ENCODE results near the gene GPC1. TPM values are rescaled to one million over a fixed set of nuclear protein-coding genes. Genes with fewer than 3 reads are reported as not detected.

The GPC1 gene
- total RNA-seq, 4 donors from 2014 or later = 34.1 to 80.4 (median 53.3) TPM

DNA sequence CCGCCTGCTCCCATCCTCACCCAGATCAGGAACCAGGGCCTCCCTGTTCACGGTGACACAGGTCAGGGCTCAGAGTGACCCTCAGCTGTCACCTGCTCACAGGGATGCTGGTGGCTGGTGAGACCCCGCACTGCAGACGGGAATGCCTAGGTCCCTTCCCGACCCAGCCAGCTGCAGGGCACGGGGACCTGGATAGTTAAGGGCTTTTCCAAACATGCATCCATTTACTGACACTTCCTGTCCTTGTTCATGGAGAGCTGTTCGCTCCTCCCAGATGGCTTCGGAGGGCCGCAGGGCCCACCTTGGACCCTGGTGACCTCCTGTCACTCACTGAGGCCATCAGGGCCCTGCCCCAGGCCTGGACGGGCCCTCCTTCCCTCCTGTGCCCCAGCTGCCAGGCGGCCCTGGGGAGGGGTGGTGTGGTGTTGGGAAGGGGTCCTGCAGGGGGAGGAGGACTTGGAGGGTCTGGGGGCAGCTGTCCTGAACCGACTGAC, 31.7 kb downstream of the GPC1 start:
- no peak for TF ChIP-seq CTCF (IDR thresholded peaks at IDR 0.05; ENCODE audit: low read depth)

DNA sequence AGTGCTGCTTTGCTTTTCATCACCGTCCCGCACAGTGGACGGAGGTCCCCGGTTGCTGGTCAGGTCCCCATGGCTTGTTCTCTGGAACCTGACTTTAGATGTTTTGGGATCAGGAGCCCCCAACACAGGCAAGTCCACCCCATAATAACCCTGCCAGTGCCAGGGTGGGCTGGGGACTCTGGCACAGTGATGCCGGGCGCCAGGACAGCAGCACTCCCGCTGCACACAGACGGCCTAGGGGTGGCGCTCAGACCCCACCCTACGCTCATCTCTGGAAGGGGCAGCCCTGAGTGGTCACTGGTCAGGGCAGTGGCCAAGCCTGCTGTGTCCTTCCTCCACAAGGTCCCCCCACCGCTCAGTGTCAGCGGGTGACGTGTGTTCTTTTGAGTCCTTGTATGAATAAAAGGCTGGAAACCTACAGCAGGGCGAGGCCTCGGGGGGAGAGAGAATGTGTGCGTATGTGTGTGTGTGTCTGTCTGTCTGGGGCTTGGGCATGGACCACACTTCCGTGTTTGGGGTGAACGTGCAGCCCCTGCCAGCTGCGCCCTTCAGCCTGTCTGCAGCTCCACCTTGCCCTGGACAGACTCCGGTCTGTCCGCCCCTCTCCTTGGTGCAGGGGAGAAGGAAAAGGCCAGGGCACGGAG, 32.3 kb downstream of the GPC1 start:
- no peak for TF ChIP-seq CTCF (IDR thresholded peaks at IDR 0.05; ENCODE audit: low read depth)

GRCh38 chr2:240468303-240469238, 33.1 kb downstream of the GPC1 start:
- TF ChIP-seq CTCF (IDR thresholded peaks at IDR 0.05; ENCODE audit: low read depth) = no peak

GRCh38 chr2:240469239-240469636, 33.8 kb downstream of the GPC1 start:
- no peak for TF ChIP-seq CTCF (IDR thresholded peaks at IDR 0.05; ENCODE audit: low read depth)

GRCh38 chr2:240469740-240470139, 34.3 kb downstream of the GPC1 start:
- TF ChIP-seq CTCF (IDR thresholded peaks at IDR 0.05; ENCODE audit: low read depth) = no peak

DNA sequence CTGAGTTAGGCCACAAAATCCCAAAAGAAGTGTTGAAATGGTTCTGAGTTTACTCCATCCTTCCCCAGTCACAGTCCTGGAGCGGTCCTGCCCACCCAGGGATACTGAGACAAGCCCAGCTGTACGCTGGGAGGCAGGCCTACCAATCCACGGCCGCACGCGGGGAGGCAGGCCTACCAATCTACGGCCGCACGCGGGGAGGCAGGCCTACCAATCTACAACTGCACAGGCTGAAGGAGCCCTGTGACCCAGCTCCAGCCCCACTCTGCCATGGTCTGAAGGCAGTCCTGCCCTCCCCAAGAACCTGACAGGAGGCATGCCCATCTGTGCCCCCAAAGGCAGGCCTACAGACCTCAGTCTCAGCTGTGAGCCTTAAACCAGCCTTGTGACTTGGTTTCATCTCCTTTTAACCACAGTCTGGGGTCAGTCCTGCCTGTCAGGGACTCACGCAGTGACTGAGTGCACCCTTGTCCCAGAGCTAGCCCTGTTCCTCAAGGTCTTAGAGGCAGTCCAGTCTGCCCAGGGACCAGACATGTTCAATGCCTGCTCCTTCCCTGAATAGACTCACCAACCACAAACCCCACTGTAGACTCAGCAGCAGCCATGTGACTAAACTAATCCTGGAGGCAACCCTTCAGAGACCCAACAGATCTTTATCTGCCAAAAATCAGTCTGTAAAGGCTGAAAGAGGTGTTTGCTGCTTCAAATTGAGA, 36.8 kb downstream of the GPC1 start:
- TF ChIP-seq CTCF (IDR thresholded peaks at IDR 0.05; ENCODE audit: low read depth) = no peak

DNA sequence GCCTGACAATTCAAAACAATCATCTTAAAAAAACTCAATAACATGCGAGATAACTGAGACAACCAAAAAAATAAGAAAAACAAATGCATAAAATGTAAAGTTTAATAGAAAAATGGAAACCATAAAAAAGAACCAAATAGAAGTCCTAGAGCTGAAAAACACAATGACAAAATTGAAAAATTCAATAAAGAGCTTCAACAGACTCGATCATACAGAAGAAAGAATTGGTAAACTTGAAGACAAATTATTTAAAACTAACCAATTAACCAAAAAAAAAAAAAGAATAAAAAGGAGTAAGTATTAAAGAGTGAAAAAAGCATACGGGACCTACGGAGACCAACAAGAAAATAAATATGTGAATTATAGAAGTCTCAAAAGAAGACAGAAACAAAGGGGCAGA, 37.7 kb downstream of the GPC1 start:
- TF ChIP-seq CTCF (IDR thresholded peaks at IDR 0.05; ENCODE audit: low read depth) = no peak
